Activated naive CD8-positive, alpha-beta T cell treated with anti-CD3 and anti-CD28 coated beads, Interleukin-2, amount 10 ng/mL, durations not matched to agents 7 days and 5 days (primary cell): Measurements from ENCODE around the gene CHMP2B. TPM values are rescaled to one million over a fixed set of nuclear protein-coding genes. Genes with fewer than 3 reads are reported as not detected.

Source experiments
- ATAC-seq: fragments of 150-1000 bp; cut with Tn5 transposase; one replicate; pipeline ENCODE4 v1.10.0; 2021; ENCODE audit warnings: low read depth, moderate library complexity
- POLR2A ChIA-PET: fragments of 350-600 bp; sonication (Branson Sonifier 250); formaldehyde crosslinking; loops from one replicate; lab custom pipeline; 2021; ENCODE audit warnings: antibody characterized with exemption; lab: Charles Lee
- DNase-seq: peaks from one replicate; pipeline ENCODE4 v3.0.0; 2021
- H3K27ac Mint-ChIP-seq: one replicate; pipeline ENCODE4 v1.8.0; 2022; ENCODE audit warnings: mild to moderate bottlenecking, mixed read lengths
- H3K27me3 Mint-ChIP-seq: one replicate; pipeline ENCODE4 v1.8.0; 2022; ENCODE audit warnings: mild to moderate bottlenecking, moderate library complexity, mixed read lengths
- H3K36me3 Mint-ChIP-seq: one replicate; pipeline ENCODE4 v1.8.0; 2021; ENCODE audit warnings: mild to moderate bottlenecking, mixed read lengths
- H3K4me1 Mint-ChIP-seq: one replicate; pipeline ENCODE4 v1.8.0; 2021; ENCODE audit warnings: mixed read lengths
- H3K4me3 Mint-ChIP-seq: one replicate; pipeline ENCODE4 v1.8.0; 2022; ENCODE audit warnings: mild to moderate bottlenecking, moderate library complexity, mixed read lengths
- H3K9me3 Mint-ChIP-seq: one replicate; pipeline ENCODE4 v1.8.0; 2021; ENCODE audit warnings: mixed read lengths
- total RNA-seq, 2 experiments: library from RNA; stranded (reverse); gene quantifications; one replicate each; pipeline ENCODE4 v1.2.3, GENCODE V29; 2021

CHMP2B gene
- total RNA-seq, 2 experiments from 2014 or later, result 22.9 to 23.7 TPM

GRCh38 chr3:87206070-87206469 lies 21.0 kb upstream of the CHMP2B start:
- Mint-ChIP-seq H3K27me3 (peaks cover 7% of the 10 kb centered on the region), H3K4me3 (no peak overlapping the region), H3K27ac (no peak overlapping the region), H3K4me1 (no peaks in the 10 kb centered on the region), H3K9me3 (no peaks in the 10 kb centered on the region), H3K36me3 (no peaks in the 10 kb centered on the region)
- POLR2A ChIA-PET, result no interaction called here
- ATAC-seq (no peak), DNase-seq (no peak)

GRCh38 chr3:87206635-87207034 lies 20.5 kb upstream of the CHMP2B start:
- H3K9me3 Mint-ChIP-seq, result no peaks in the 10 kb centered on the region
- no peaks in the 10 kb centered on the region for H3K36me3 Mint-ChIP-seq
- H3K4me1 Mint-ChIP-seq, result no peaks in the 10 kb centered on the region
- peaks cover 8% of the 10 kb centered on the region for H3K27me3 Mint-ChIP-seq
- ATAC-seq (no peak), DNase-seq (no peak)
- no peak overlapping the region for H3K27ac Mint-ChIP-seq
- H3K4me3 Mint-ChIP-seq, result no peak overlapping the region
- POLR2A ChIA-PET, result no interaction called here

- peaks cover 9% of the 10 kb centered on the region for H3K27me3 Mint-ChIP-seq
- POLR2A ChIA-PET, result no interaction called here
- DNase-seq (no peak), ATAC-seq (no peak)
- H3K9me3 Mint-ChIP-seq, result no peaks in the 10 kb centered on the region
- H3K27ac Mint-ChIP-seq, result no peak overlapping the region
- no peak overlapping the region for H3K4me3 Mint-ChIP-seq
- no peaks in the 10 kb centered on the region for H3K4me1 Mint-ChIP-seq
- no peaks in the 10 kb centered on the region for H3K36me3 Mint-ChIP-seq
Measured at GRCh38 chr3:87207460-87207859, 19.6 kb upstream of the CHMP2B start.

GRCh38 chr3:87209111-87209510 lies 18.0 kb upstream of the CHMP2B start:
- Mint-ChIP-seq H3K9me3 (no peaks in the 10 kb centered on the region), H3K36me3 (no peaks in the 10 kb centered on the region), H3K27me3 (peaks cover 14% of the 10 kb centered on the region), H3K4me3 (no peak overlapping the region), H3K27ac (no peak overlapping the region), H3K4me1 (no peaks in the 10 kb centered on the region)
- POLR2A ChIA-PET, result no interaction called here
- DNase-seq, result no peak
- no peak for ATAC-seq

- no peaks in the 10 kb centered on the region for H3K4me1 Mint-ChIP-seq
- no peak overlapping the region for H3K27ac Mint-ChIP-seq
- POLR2A ChIA-PET, result no interaction called here
- H3K4me3 Mint-ChIP-seq, result no peak overlapping the region
- no peaks in the 10 kb centered on the region for H3K36me3 Mint-ChIP-seq
- H3K27me3 Mint-ChIP-seq, result peaks cover 35% of the 10 kb centered on the region
- DNase-seq (no peak), ATAC-seq (no peak)
- peaks cover 3% of the 10 kb centered on the region for H3K9me3 Mint-ChIP-seq
Measured at GRCh38 chr3:87218560-87218959, 8.5 kb upstream of the CHMP2B start.

GRCh38 chr3:87219611-87220010 lies 7.5 kb upstream of the CHMP2B start:
- Mint-ChIP-seq H3K4me3 (no peak overlapping the region), H3K36me3 (no peaks in the 10 kb centered on the region), H3K4me1 (no peaks in the 10 kb centered on the region), H3K27me3 (peaks cover 35% of the 10 kb centered on the region), H3K27ac (no peak overlapping the region), H3K9me3 (peaks cover 3% of the 10 kb centered on the region)
- POLR2A ChIA-PET, result no interaction called here
- no peak for ATAC-seq
- no peak for DNase-seq

GRCh38 chr3:87225659-87226058 lies 1.4 kb upstream of the CHMP2B start:
- ATAC-seq (no peak), DNase-seq (no peak)
- H3K9me3 Mint-ChIP-seq, result peaks cover 1% of the 10 kb centered on the region
- H3K27ac Mint-ChIP-seq, result no peak overlapping the region
- peak overlapping the region; percentile 56 for H3K4me3 Mint-ChIP-seq
- H3K36me3 Mint-ChIP-seq, result peaks cover 6% of the 10 kb centered on the region
- H3K4me1 Mint-ChIP-seq, result peaks cover 17% of the 10 kb centered on the region
- H3K27me3 Mint-ChIP-seq, result peaks cover 24% of the 10 kb centered on the region
- POLR2A ChIA-PET, result no interaction called here

GRCh38 chr3:87227835-87228144 lies 681 bp downstream of the CHMP2B start:
- H3K27ac Mint-ChIP-seq, result peak overlapping the region; percentile 98
- ATAC-seq, result no peak
- peaks cover 17% of the 10 kb centered on the region for H3K4me1 Mint-ChIP-seq
- peak overlapping the region; percentile 99 for H3K4me3 Mint-ChIP-seq
- peaks cover 9% of the 10 kb centered on the region for H3K36me3 Mint-ChIP-seq
- peaks cover 15% of the 10 kb centered on the region for H3K27me3 Mint-ChIP-seq
- peaks cover 1% of the 10 kb centered on the region for H3K9me3 Mint-ChIP-seq
- POLR2A ChIA-PET, result no interaction called here
- DNase-seq, result no peak

GRCh38 chr3:87228316-87228715 lies 1.2 kb downstream of the CHMP2B start:
- Mint-ChIP-seq H3K27ac (no peak overlapping the region), H3K27me3 (peaks cover 11% of the 10 kb centered on the region), H3K4me3 (peak overlapping the region; percentile 99), H3K36me3 (peaks cover 9% of the 10 kb centered on the region), H3K9me3 (no peaks in the 10 kb centered on the region), H3K4me1 (peaks cover 19% of the 10 kb centered on the region)
- POLR2A ChIA-PET, result no interaction called here
- DNase-seq (no peak), ATAC-seq (no peak)

GRCh38 chr3:87229113-87229512 lies 2.0 kb downstream of the CHMP2B start:
- DNase-seq, result no peak
- H3K36me3 Mint-ChIP-seq, result peaks cover 9% of the 10 kb centered on the region
- no peak for ATAC-seq
- H3K4me3 Mint-ChIP-seq, result peak overlapping the region; percentile 43
- POLR2A ChIA-PET, result no interaction called here
- no peaks in the 10 kb centered on the region for H3K9me3 Mint-ChIP-seq
- peaks cover 19% of the 10 kb centered on the region for H3K4me1 Mint-ChIP-seq
- peaks cover 11% of the 10 kb centered on the region for H3K27me3 Mint-ChIP-seq
- H3K27ac Mint-ChIP-seq, result no peak overlapping the region

- no peaks in the 10 kb centered on the region for H3K9me3 Mint-ChIP-seq
- no peak overlapping the region for H3K4me3 Mint-ChIP-seq
- ATAC-seq (no peak), DNase-seq (no peak)
- H3K27me3 Mint-ChIP-seq, result no peaks in the 10 kb centered on the region
- POLR2A ChIA-PET, result no interaction called here
- H3K27ac Mint-ChIP-seq, result no peak overlapping the region
- peaks cover 16% of the 10 kb centered on the region for H3K36me3 Mint-ChIP-seq
- peaks cover 10% of the 10 kb centered on the region for H3K4me1 Mint-ChIP-seq
Measured at GRCh38 chr3:87233805-87234204, 6.7 kb downstream of the CHMP2B start.

GRCh38 chr3:87236093-87236492 lies 9.0 kb downstream of the CHMP2B start:
- ATAC-seq (no peak), DNase-seq (no peak)
- peaks cover 16% of the 10 kb centered on the region for H3K36me3 Mint-ChIP-seq
- no peaks in the 10 kb centered on the region for H3K27me3 Mint-ChIP-seq
- no peaks in the 10 kb centered on the region for H3K9me3 Mint-ChIP-seq
- POLR2A ChIA-PET, result no interaction called here
- H3K4me1 Mint-ChIP-seq, result peaks cover 2% of the 10 kb centered on the region
- no peak overlapping the region for H3K4me3 Mint-ChIP-seq
- H3K27ac Mint-ChIP-seq, result no peak overlapping the region

GRCh38 chr3:87246662-87247429 lies 19.7 kb downstream of the CHMP2B start:
- no peaks in the 10 kb centered on the region for H3K27me3 Mint-ChIP-seq
- H3K4me3 Mint-ChIP-seq, result no peak overlapping the region
- no peak for DNase-seq

GRCh38 chr3:87247430-87247773 lies 20.3 kb downstream of the CHMP2B start:
- ATAC-seq, result no peak
- no peaks in the 10 kb centered on the region for H3K4me1 Mint-ChIP-seq
- H3K27ac Mint-ChIP-seq, result no peak overlapping the region
- peaks cover 18% of the 10 kb centered on the region for H3K36me3 Mint-ChIP-seq
- no peak overlapping the region for H3K4me3 Mint-ChIP-seq
- no peak for DNase-seq
- no peaks in the 10 kb centered on the region for H3K27me3 Mint-ChIP-seq
- H3K9me3 Mint-ChIP-seq, result no peaks in the 10 kb centered on the region
- POLR2A ChIA-PET, result no interaction called here

More at GRCh38 chr3:87246662-87247429, 19.7 kb downstream of the CHMP2B start:
- Mint-ChIP-seq H3K36me3 (peaks cover 21% of the 10 kb centered on the region), H3K9me3 (no peaks in the 10 kb centered on the region), H3K27ac (no peak overlapping the region), H3K4me1 (peaks cover under 1% of the 10 kb centered on the region)
- ATAC-seq, result no peak
- POLR2A ChIA-PET, result no interaction called here
